Measurements from ENCODE around the gene ODF2. TPM values are rescaled to one million over a fixed set of nuclear protein-coding genes. Genes with fewer than 3 reads are reported as not detected.

ODF2 gene
- total RNA-seq, 1 experiment from 2014 or later: 36.8 TPM

DNA sequence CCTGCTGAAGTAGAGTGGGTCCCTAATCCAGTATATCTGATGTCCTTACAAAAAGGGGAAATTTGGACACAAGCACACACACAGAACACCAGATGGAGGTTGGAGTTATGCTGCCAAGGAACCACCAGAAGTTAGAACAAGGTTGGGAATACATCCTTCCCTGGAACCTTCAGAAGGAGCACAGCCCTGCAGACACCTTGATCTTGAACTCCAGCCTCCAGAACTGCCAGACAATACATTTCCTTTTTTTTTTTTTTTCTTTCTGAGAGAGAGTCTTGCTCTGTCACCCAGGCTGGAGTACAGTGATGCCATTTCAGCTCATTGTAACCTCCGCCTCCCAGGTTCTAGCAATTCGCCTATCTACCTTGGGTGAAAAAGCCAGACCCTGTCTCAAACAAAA, 7.1 kb upstream of the ODF2 start:
- no peak for ATAC-seq
- Histone ChIP-seq H3K4me3 (ENCODE audit: low read depth in 2 of 2, low read length in 2 of 2) (no peak overlapping the region), H3K27me3 (ENCODE audit: control insufficient read depth, insufficient read depth, low read length) (no peaks in the 10 kb centered on the region), H3K27ac (ENCODE audit: low read length) (no peak overlapping the region), H3K4me1 (ENCODE audit: control insufficient read depth, insufficient read depth, low read length) (no peaks in the 10 kb centered on the region), H3K36me3 (ENCODE audit: control insufficient read depth, insufficient read depth, low read length) (no peaks in the 10 kb centered on the region), H3K9me3 (ENCODE audit: control insufficient read depth, insufficient read depth, low read depth, low read length) (no peaks in the 10 kb centered on the region)
- intact Hi-C loops (cut with micrococcal nuclease; ENCODE audit: unreplicated experiment): no loop called here
- ChIA-PET POLR2A (no interaction called here), CTCF (no interaction called here)
- in situ Hi-C loops (cut with HindIII; ENCODE audit: low pct_unique_long_range_greater_than_20kb, low sequenced_read_pairs): no loop called here
- BruUV-seq (replicated peaks): no TSS peak
- no peak for DNase-seq (ENCODE audit: low read depth, low spot score)
- TF ChIP-seq SIN3A (IDR thresholded peaks at IDR 0.05; ENCODE audit: borderline replicate concordance, insufficient read depth, low read depth, low read length) (no peak), POLR2AphosphoS5 (IDR thresholded peaks at IDR 0.05; ENCODE audit: low read depth, low read length) (no peak), TCF7L2 (IDR thresholded peaks at IDR 0.05; ENCODE audit: low read depth, low read length) (no peak)
- TF ChIP-seq, protein P1, sequence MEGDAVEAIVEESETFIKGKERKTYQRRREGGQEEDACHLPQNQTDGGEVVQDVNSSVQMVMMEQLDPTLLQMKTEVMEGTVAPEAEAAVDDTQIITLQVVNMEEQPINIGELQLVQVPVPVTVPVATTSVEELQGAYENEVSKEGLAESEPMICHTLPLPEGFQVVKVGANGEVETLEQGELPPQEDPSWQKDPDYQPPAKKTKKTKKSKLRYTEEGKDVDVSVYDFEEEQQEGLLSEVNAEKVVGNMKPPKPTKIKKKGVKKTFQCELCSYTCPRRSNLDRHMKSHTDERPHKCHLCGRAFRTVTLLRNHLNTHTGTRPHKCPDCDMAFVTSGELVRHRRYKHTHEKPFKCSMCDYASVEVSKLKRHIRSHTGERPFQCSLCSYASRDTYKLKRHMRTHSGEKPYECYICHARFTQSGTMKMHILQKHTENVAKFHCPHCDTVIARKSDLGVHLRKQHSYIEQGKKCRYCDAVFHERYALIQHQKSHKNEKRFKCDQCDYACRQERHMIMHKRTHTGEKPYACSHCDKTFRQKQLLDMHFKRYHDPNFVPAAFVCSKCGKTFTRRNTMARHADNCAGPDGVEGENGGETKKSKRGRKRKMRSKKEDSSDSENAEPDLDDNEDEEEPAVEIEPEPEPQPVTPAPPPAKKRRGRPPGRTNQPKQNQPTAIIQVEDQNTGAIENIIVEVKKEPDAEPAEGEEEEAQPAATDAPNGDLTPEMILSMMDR (IDR thresholded peaks at IDR 0.05): no peak
- TF ChIP-seq, protein P2, sequence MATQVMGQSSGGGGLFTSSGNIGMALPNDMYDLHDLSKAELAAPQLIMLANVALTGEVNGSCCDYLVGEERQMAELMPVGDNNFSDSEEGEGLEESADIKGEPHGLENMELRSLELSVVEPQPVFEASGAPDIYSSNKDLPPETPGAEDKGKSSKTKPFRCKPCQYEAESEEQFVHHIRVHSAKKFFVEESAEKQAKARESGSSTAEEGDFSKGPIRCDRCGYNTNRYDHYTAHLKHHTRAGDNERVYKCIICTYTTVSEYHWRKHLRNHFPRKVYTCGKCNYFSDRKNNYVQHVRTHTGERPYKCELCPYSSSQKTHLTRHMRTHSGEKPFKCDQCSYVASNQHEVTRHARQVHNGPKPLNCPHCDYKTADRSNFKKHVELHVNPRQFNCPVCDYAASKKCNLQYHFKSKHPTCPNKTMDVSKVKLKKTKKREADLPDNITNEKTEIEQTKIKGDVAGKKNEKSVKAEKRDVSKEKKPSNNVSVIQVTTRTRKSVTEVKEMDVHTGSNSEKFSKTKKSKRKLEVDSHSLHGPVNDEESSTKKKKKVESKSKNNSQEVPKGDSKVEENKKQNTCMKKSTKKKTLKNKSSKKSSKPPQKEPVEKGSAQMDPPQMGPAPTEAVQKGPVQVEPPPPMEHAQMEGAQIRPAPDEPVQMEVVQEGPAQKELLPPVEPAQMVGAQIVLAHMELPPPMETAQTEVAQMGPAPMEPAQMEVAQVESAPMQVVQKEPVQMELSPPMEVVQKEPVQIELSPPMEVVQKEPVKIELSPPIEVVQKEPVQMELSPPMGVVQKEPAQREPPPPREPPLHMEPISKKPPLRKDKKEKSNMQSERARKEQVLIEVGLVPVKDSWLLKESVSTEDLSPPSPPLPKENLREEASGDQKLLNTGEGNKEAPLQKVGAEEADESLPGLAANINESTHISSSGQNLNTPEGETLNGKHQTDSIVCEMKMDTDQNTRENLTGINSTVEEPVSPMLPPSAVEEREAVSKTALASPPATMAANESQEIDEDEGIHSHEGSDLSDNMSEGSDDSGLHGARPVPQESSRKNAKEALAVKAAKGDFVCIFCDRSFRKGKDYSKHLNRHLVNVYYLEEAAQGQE (IDR thresholded peaks at IDR 0.05; ENCODE audit: insufficient read depth in 1 of 2, low read depth in 2 of 2, low read length in 1 of 2): no peak

DNA sequence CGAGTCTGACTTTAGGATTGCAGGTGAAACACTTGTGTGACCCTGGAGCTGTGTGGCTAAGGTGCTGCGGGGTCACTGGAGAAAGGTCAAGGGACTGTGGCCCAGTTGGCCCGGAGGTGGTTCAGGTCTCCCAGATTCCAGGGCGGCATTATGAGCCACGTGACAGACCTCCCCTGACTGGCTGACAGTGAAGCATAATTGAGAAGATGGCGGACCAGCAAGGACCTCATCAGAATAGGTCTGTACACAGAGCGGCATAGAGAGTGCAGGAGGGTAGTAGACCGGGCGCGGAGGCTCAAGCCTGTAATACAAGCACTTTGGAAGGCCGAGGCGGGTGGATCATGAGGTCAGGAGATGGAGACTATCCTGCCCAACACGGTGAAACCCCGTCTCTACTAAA, 815 bp upstream of the ODF2 start:
- H3K27ac ChIP-seq (ENCODE audit: low read length): no peak overlapping the region
- POLR2A ChIA-PET: no interaction called here
- no peaks in the 10 kb centered on the region for H3K27me3 ChIP-seq (ENCODE audit: control insufficient read depth, insufficient read depth, low read length)
- no peaks in the 10 kb centered on the region; the same call in 1 of the 2 replicates for H3K36me3 ChIP-seq (ENCODE audit: control insufficient read depth, insufficient read depth, low read length)
- intact Hi-C loops (cut with micrococcal nuclease; ENCODE audit: unreplicated experiment) (no loop called here), in situ Hi-C loops (cut with HindIII; ENCODE audit: low pct_unique_long_range_greater_than_20kb, low sequenced_read_pairs) (no loop called here)
- DNase-seq (ENCODE audit: low read depth, low spot score) (no peak), ATAC-seq (no peak)
- no peaks in the 10 kb centered on the region for H3K9me3 ChIP-seq (ENCODE audit: control insufficient read depth, insufficient read depth, low read depth, low read length)
- CTCF ChIA-PET: interaction anchor here (0.7 to 1.3 kb wide), 2 partner anchors 15 to 16 kb away, joined by 3 to 4 read pairs; no protein-coding TSS in a partner anchor
- TF ChIP-seq, protein P1 (IDR thresholded peaks at IDR 0.05): no peak
- TF ChIP-seq TCF7L2 (IDR thresholded peaks at IDR 0.05; ENCODE audit: low read depth, low read length) (no peak), POLR2AphosphoS5 (IDR thresholded peaks at IDR 0.05; ENCODE audit: low read depth, low read length) (no peak), SIN3A (IDR thresholded peaks at IDR 0.05; ENCODE audit: borderline replicate concordance, insufficient read depth, low read depth, low read length) (no peak)
- TF ChIP-seq, protein P2 (IDR thresholded peaks at IDR 0.05; ENCODE audit: insufficient read depth in 1 of 2, low read depth in 2 of 2, low read length in 1 of 2): no peak
- H3K4me3 ChIP-seq (ENCODE audit: low read depth in 2 of 2, low read length in 2 of 2): no peak overlapping the region
- peaks cover 5% of the 10 kb centered on the region; the same call in 1 of the 2 replicates for H3K4me1 ChIP-seq (ENCODE audit: control insufficient read depth, insufficient read depth, low read length)
- BruUV-seq (replicated peaks): TSS peak; percentile 82

Measured in Panc1 (cell line).